GM12872 (cell line): ENCODE results near the gene TMEM80.

Experiments
- TF ChIP-seq, protein P1 (sequence below): IDR thresholded peaks from 3 replicates; pipeline ENCODE4 v1.5.1; 2011; ENCODE audit warnings: low read depth, mild to moderate bottlenecking, low read length, moderate library complexity; ENCODE audit not compliant: insufficient read depth

The TMEM80 gene

GRCh38 chr11:657691-658126 lies 37.9 kb upstream of the TMEM80 start:
- TF ChIP-seq, protein P1, sequence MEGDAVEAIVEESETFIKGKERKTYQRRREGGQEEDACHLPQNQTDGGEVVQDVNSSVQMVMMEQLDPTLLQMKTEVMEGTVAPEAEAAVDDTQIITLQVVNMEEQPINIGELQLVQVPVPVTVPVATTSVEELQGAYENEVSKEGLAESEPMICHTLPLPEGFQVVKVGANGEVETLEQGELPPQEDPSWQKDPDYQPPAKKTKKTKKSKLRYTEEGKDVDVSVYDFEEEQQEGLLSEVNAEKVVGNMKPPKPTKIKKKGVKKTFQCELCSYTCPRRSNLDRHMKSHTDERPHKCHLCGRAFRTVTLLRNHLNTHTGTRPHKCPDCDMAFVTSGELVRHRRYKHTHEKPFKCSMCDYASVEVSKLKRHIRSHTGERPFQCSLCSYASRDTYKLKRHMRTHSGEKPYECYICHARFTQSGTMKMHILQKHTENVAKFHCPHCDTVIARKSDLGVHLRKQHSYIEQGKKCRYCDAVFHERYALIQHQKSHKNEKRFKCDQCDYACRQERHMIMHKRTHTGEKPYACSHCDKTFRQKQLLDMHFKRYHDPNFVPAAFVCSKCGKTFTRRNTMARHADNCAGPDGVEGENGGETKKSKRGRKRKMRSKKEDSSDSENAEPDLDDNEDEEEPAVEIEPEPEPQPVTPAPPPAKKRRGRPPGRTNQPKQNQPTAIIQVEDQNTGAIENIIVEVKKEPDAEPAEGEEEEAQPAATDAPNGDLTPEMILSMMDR, result no peak

DNA sequence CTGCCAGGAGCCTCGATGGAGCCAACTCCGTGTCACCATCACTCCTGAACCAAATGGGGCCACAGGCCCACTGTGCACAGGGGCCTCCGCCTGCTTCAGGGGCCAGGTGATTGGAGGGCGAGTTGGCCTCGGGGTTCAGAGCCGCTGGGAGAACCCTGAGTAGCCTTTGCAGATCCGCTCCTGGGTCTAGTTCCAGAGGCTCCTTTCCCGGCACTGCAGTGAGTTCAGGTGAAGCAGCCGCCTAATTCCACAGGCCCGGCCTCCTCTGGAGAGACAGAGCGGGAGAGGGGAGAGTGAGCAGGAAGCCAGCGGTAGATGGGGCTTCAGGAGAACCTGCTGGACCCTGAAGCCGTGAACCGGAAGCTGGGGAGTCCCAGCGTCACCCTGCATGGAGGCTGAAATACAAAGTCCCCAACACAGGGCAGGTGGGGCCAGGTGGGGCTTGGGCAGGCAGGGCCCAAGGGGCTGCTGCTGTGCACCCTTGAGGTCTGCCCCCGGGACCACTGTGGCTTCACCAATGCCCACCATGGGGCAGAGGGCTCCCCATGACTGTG lies 36.0 kb upstream of the TMEM80 start:
- TF ChIP-seq, protein P1, result no peak

DNA sequence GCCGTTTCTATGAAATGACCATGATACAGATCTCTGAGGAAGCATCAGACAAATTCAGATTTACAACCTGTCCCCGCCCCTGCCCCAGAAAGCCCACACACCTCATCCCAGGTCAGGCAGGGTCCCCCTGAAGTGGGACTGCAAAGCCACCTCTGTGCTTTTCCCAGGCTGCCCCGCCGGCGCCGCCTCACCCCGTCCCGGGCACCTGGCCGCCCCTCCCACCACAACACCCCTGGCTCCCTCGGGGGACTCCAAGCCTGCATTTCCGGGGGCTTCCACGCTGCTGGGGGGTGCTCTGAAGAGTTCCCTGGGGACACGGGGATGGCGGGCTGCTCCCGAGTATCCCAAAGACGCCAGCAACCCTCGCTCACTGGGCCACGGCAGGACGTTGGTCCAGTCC lies 35.3 kb upstream of the TMEM80 start:
- TF ChIP-seq, protein P1, result no peak

DNA sequence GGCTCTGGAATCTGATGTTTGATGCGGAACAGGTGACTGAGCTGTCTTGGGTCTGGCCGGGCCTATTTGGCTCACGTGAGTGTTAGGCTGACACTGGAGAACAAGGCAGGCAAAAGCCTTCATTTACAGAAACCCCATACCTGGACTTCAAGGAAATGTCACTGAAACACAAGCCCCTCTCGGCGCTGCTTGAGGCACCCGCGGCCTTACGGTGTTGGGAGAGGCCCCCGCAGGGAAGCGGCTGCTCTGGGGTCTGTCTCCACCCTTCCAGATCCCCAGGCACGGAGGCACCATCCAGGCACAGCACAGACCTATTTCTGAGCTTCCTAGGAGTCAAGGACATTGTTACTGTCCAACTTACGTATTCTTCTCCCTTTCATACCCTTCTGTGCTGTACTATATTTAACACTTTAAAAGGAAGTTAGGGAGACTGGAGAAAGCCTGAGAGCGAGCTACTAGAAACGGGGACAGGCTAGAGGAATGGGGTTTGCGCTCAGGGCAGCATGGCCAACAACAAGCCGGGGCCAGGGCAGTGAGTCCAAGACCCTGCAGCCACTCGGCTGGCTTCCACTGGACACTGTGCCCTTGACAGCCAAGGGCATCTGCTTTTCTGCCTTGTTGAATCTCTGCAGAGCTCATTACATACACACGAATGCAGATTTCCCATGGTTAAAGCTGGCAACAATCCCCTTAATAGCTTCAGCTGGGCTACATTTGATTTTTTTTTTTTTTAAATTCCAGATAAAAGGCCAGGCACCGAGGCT lies 34.8 kb upstream of the TMEM80 start:
- TF ChIP-seq, protein P1, result no peak

DNA sequence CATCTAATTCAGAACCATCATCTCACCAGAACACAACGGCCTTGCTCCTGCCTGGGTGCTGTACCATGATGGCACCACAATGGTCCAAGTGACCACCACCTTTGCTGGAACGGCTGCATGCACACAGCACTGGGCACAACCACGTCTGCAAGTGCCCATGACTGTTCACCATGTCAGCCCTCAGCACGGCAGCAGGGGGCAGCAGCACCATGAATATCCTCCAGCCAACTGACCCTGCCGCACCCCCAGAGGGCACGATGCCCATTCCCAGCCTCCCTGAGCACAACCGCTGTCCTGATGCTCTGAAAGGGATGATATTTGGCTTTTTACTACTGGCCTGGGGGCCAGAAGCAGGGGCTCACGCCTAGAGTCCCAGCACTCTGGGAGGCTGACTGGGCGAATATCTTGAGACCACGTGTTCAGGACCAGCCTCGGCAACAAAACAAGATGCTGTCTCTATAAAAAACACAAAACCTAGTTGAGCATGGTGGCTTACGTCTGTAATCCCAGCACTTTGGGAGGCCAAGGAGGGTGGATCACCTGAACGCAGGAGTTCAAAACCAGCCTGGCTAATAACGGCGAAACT lies 32.8 kb upstream of the TMEM80 start:
- TF ChIP-seq, protein P1, result peak; percentile 89

DNA sequence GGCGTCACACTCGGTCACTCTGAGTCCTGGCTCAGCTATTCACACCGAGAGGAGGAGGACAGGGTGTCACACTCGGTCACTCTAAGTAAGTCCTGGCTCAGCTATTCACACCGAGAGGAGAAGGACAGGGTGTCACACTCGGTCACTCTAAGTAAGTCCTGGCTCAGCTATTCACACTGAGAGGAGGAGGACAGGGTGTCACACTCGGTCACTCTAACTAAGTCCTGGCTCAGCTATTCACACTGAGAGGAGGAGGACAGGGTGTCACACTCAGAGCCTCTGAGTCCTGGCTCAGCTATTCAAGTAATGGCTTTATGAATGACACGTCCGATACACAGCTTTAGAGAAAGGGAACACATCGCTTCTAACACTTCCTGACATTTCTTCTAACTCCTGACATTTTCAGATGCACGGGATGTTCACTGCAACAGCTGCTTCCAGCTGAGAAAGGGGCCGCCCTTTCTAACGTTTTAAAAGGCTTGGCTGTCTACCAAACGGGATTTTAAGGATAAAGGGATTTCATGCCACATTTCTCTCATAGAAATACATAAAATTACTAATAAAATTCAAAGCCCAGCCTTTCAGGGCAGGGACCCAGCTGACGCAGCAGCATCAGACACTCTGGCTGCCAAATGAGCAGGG lies 30.4 kb upstream of the TMEM80 start:
- TF ChIP-seq, protein P1, result no peak

GRCh38 chr11:665704-666281 lies 29.8 kb upstream of the TMEM80 start:
- TF ChIP-seq, protein P1, result no peak
